ENCODE data around the gene AHCYL2. TPM values are rescaled to one million over a fixed set of nuclear protein-coding genes. Genes with fewer than 3 reads are reported as not detected.
"Not testable (repeated sequence)": the region's sequence is repeated elsewhere in the genome, so short reads cannot be mapped to it uniquely, and the experiment has no call there.

The AHCYL2 gene
- total RNA-seq, 5 donors from 2014 or later (not counting 1 experiment from before 2014, with no cell fraction given), result 13.1 to 17.6 (median 15.9) TPM

DNA sequence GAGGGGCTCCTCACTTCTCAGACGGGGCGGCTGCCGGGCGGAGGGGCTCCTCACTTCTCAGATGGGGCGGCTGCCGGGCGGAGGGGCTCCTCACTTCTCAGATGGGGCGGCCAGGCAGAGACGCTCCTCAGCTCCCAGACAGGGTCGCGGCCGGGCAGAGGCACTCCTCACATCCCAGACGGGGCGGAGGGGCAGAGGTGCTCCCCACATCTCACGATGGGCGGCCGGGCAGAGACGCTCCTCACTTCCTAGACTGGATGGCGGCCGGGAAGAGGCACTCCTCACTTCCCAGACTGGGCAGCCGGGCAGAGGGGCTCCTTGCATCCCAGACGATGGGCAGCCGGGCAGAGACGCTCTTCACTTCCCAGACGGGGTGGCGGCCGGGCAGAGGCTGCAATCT, 251.6 kb downstream of the AHCYL2 start:
- CTCF ChIA-PET; H3K4me1 Mint-ChIP-seq; ATAC-seq (replicated peaks in 1 of 4); H3K27ac ChIP-seq (ENCODE audit: low read length); H3K27me3 ChIP-seq (replicated peaks in 1 of 2; ENCODE audit: control insufficient read depth in 2 of 2, extremely low read depth in 1 of 2, insufficient read depth in 2 of 2, low read length in 1 of 2); H3K27ac Mint-ChIP-seq; H3K36me3 ChIP-seq (ENCODE audit: control insufficient read depth in 2 of 2, extremely low read depth in 1 of 2, insufficient read depth in 1 of 2, low read length in 1 of 2); H3K9me3 Mint-ChIP-seq; H3K36me3 Mint-ChIP-seq; H3K4me3 Mint-ChIP-seq; DNase-seq; H3K27me3 Mint-ChIP-seq; H3K4me1 ChIP-seq (ENCODE audit: control insufficient read depth in 1 of 2, extremely low read depth in 1 of 2, insufficient read depth in 2 of 2, low read length in 2 of 2); H3K4me3 ChIP-seq (ENCODE audit: control insufficient read depth in 1 of 2, extremely low read depth in 1 of 2, low read length in 1 of 2); H3K9me3 ChIP-seq: not testable (repeated sequence)
- 98% methylated on average over 6 of the region's 27 CpGs for WGBS (ENCODE audit: insufficient coverage)
- POLR2A ChIA-PET, result interaction anchor here in 1 of 2 donors (0.6 kb wide), 1 partner anchor 1904 kb away, joined by 3 read pairs; no protein-coding TSS in a partner anchor

Other genes with a start within 250 kb of the AHCYL2 start
- gene TNPO3, start 169.9 kb upstream of the AHCYL2 start, total RNA-seq, result 10 to 100 TPM; 26.5 to 39.9 (median 35.9) TPM
- 1 to 10 TPM; 5.6 to 7.1 (median 5.9) TPM for gene TSPAN33, start 80.3 kb upstream of the AHCYL2 start, total RNA-seq
- gene SMO, start 36.4 kb upstream of the AHCYL2 start, total RNA-seq, result 1 to 10 TPM in 1 of 5 donors, under 1 TPM in 4; 0.22 to 1.7 (median 0.35) TPM
- under 1 TPM; 0.39 to 0.47 (median 0.42) TPM for gene STRIP2, start 209.4 kb downstream of the AHCYL2 start, total RNA-seq

Measured in T-cell (primary cell).